Activated naive CD4-positive, alpha-beta T cell treated with anti-CD3 and anti-CD28 coated beads, Interleukin-2, amount 50 U/mL, for 16 hours (primary cell): ENCODE measurements around the gene SLC24A5.

ENCODE experiments used
- DNase-seq: peaks from one replicate; pipeline ENCODE4 v3.0.0-alpha.2; 2020

The SLC24A5 gene

DNA sequence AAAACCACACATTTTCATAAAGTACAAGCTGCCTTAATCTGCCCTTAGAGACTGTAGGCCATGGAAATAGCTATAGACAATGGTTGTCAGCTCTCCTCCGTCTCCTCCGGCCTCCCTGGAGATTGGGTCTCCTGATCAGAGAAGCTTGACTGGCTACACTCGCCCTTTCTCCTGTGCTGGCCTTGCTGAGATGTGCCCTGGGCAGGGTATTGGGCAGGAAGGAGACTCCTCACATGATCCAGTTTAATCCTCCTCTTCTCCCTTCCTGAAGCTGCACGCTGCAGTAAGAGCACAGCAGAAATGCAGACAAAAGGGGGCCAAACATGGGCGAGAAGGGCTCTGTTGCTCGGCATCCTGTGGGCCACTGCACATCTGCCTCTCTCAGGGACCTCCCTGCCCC is at the start of gene SLC24A5:
Gene SLC24A5, plus strand, starts transcription at position 246 of the 400 bp plus-strand sequence. Its CDS starts 55 bp downstream, at position 301.
- no peak for DNase-seq

DNA sequence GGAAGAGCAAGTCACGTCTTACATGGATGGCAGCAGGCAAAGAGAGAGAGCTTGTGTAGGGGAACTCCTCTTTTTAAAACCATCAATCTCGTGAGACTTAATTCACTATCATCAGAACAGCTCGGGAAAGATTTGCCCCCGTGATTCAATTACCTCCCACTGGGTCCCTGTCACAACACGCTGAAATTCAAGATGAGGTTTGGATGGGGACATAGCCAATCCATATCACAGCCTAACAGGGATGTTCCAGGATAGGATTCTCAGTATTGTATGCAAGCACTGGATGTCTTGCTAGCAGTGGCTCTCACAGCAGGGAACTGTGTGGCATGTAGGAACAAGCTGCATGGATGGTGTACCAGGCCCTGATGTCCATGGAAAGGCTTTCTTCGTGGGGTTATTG is 47.8 kb upstream of the SLC24A5 start:
- DNase-seq: no peak

DNA sequence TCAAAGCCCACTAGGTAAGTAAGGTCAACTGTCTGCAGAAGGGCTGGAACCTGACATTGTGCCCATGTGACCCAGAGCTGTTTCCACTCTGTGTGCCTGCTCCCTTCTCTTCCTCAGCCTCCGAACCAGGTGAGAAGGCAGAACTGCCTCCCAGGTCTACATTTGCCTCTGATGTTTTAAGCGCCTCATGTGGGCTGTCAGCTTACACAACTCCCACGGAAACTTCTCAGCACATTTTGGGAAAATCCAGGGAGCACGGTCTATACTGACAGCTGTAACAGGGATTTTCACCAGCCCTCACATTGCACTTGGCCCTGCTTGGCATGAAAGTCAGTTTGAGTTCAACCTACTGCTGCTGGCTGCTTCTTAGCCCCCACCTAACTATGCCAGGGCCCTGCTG is 46.9 kb upstream of the SLC24A5 start:
- no peak for DNase-seq

DNA sequence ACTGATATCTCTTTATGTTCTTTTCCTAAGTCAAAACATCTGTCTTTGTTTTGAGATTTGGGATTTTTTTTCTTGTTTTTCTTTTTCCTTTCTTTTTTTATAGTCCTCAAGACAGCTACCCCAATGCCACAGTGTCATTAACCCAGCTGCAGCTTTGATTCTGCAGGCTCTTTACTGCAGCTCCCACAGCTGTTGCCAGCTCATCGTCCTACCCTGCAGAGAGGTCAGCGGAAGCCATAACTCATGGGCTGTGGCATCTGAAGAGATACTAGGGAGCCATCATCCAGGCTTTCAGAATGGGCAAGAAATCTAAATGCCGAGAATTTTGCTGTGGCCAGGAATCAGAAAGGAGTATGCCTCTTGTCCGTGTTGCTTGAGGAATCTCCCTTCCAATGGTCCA is 44.3 kb upstream of the SLC24A5 start:
- DNase-seq: no peak

DNA sequence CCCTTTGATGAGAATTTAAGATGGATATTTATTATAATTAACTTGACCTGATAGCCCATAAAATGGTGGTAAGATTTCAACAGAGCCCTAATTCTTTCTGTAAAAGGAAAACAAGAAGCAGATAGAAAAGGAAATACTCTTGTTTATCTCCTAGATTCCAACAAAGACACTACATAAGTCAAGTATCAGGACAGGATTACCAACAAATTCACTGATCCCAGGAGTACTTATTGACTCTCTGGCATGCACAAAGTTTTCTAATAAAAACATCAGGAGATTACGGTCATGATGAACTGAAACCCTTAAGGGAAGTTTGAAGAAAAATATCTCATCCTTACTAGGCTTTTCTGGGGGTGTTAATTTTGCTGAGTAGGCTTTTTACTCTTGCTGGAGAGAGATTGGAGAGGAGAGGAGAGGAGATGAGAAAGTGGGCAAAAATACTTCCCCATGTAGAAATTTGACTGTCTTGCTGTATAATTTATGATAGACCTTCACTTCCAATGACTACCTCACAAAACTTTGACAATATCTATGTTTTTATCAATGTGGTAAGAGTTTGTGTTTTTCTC is 43.1 kb upstream of the SLC24A5 start:
- DNase-seq: no peak

DNA sequence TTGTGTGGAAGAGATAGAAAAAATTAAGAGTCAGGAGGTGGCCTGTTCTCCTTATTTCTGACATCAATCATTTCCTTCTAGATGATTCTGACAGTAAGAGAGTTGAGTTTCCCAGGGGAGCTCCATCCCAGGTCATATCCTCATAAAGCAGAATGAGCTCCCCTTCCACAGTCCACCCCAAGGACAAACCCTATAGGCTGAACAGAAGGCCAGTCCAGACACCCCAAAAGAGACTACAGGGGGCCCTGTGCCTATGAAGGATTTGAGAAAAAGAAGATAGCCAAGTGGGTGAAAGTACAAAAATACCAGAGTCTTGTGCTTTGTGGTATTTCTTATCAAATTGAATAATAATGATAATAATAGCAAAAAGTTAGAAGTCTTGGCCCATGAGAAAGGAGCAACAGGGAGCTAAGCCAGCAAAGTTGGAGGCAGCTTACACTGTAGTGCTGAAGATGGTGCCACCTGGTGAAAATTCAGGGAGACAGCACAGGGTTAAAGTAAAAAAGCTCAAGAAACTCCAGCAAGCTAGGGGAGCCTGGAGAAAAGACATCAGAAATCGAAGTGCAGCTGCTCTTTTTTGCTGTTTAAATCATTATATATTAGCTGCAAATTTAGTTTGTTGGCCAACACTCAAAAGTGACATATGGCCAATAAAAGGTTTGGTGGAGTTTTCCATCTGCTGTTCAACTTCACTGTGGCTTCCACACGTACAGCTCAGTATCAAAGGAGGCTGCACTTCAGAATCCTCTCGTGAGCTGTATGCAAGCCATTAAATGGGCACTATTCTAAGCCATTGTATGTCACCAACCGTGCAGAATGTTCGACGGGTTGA is 35.8 kb upstream of the SLC24A5 start:
- no peak for DNase-seq

DNA sequence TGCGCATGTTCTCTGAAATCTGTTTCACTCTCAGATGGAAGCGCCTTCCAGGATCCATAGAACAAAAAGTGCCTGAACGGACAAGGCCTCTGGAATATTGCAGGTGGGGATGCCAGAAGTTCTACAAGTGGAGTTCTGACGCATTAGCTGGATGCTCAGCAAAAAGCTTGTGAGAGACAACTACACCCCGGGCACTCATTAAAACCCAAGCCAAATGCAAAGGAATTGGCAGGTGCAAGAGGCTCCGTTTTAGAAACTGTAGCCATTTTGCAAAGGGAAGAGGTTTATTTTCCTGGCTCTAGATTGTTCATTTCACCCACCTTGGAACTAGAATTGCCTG is 35.2 kb upstream of the SLC24A5 start:
- no peak for DNase-seq

DNA sequence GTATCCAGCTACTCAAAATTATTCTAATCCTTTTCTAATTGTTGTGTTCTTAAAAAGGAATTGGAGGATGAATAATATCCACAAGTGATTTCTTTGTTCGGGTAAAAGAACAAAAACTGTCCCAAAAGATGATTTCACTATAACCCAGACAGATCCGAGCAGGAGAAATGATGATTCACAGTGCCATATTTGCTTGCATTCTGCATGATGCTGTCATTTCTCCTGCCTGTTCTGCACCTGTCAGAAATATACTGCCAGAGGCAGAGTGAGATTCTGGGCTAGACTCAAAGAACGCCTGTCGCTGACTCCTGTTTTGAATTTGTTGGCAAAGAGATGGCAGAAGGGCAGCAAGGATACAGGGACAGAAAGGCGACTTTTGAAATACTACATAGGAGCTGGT is 34.7 kb upstream of the SLC24A5 start:
- no peak for DNase-seq

DNA sequence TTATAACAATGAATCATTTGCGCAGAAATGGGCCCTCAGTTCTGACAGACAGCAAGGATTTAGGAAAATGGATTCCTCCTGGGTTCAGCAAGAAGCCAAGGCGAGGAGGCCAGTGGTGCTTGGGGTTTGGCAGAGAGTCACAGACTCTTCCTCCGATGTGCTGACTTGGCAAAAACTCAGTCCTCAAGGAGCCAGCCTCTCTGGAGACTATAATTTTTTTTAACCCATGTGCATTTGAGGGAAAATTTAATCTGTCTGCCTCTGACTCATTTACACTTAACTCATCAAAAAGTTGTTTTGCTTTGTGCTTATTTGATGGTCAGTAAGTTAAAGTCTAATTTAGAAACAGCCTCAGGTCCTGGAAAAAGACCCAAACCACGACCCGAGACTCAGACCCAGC is 34.2 kb upstream of the SLC24A5 start:
- no peak for DNase-seq

DNA sequence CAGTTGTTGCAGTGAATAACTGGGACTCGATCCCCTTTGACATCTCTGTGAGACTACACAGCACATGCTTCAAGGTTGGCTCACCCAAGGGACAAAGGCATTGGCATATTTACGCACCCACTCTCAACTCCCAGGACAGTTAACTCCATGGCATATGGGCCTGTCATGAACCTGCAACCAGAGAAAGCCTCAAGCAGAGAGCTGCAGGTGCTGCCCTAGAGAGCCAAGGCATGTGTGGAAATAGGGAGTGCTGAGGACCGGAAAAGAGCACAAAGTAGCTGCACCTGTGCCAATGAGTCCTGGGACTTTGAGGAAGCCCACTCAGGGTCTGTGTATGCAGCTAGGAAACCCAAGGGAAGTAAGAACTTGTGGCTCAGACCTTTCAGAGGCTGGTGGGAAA is 32.9 kb upstream of the SLC24A5 start:
- no peak for DNase-seq

DNA sequence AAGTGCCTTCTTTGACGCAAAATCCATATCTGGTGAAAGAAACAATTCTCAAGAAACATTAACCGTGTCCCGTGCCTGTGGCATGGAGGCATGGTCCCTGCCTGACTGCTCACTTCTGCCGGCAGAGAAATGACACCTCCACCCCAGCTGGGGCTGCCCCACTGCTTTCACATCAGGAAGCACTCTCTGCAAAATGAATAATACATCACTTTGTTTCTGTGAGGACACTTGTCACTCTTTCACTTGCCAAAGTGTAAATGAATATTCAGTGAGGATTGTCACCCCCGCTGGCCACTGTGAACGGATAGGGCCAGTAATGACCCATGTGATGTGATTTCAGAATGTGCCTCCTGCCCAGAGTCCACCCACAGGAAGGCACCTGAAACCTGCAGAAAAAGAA is 31.1 kb upstream of the SLC24A5 start:
- DNase-seq: no peak

DNA sequence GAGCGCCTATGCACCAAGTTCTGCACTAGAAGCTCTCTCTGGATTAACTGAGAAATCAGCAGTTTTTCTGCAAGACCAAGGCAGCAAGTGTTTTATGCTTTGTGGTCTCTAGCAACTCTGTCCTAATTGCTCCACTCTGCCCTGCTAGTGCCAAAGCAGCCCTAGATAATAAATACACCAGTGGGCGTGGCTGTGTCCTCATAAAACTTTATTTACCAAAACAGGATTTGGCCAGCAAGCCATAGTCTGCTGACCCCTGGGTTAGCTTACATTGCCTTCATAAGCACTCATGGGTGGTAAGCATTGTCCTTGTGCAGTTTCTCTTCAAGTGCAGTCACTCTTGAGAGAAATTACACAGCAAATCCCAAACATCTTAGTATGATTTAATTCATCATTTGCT is 30.7 kb upstream of the SLC24A5 start:
- DNase-seq: no peak

DNA sequence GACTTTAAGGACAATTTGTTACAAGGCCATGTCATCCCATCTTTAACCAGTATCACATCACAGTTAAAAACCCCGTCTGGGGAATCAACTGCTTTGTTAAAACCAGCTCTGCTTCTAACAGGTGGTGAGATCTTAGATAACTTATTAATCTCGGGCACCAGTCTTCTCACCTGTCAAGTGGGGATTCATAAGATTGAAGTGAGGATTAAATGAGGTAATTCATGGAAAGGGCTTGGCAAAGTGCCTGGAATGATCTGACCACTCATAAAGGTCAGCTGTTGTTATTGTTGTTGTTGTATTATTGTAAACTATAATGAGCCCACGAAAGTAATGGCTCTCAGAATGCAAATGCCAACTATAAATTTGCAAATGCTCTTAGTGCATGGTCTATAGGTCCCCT is 30.1 kb upstream of the SLC24A5 start:
- DNase-seq: no peak

DNA sequence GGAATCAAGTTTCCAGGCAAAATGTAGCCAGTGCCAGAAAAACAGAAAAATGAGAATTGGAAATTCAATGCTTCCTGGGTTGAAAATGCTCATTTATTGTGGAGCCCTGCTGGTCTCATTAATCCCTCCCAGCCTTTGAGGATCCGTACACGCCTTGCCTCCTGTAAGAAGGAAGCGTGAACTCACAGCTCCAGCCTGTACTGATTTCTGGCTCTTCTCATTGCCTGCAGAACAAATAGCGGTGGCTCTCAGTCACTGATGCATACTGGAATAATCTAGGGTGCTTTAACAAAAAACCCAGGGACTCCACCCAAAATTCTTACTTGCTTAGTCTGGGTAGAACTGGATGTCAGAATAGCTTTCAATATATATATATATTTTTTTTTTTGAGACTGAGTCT is 29.3 kb upstream of the SLC24A5 start:
- no peak for DNase-seq

DNA sequence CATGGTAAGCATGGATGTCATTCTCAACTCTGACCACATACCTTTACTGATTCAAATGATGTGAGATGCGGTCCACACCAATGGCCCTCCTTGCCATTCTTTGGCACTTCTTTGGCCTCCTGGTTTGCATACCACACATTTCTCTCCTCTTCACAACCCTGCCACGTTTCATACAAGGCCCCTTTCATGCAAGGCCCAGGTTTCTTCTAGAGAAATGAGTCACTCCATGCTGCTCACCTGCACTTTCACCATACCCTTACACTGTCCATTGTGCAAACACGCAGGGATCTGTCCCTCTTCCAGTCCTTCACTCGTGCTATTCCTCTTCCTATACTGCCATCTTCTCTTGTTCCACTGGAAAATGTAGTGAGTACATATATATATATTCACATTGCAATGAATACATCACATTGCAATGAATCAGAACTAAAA is 24.4 kb upstream of the SLC24A5 start:
- DNase-seq: no peak

DNA sequence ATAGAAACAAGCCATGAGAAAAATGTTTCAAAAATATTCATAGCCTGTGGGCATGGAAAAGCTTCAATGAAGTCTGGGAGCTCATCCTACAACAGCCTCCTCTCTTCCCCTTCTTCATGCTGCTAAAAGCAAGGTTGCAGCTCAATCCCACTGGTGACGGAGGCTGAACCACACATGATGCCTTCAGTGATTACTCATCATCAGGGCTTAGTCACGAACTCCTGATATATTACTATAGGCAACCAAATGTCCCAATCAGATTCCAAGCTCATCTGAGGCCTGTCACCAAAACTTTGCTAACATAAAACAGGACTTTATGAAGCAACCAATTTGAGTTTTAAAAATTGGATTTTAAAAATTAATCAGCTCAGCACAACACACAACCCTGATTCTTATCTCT is 24.0 kb upstream of the SLC24A5 start:
- DNase-seq: no peak

DNA sequence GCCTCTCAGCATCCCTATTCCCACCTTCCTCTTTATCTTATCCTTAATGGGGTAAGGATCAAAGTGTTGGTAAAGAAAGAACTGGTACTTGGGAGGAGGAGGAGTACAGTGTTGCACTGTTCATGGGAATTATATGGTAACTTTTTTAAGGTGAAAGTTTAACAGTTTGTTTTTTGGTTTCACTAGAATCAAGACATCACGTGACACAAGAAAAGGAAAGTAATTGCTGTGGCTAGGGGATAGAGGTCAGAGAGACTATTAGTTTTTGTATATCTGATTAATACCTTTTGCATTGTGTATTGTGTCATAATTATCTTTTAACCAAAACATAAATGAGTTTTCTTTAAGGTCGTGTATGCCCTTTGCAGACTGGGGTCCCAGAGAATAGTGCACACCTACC is 23.5 kb upstream of the SLC24A5 start:
- DNase-seq: no peak

DNA sequence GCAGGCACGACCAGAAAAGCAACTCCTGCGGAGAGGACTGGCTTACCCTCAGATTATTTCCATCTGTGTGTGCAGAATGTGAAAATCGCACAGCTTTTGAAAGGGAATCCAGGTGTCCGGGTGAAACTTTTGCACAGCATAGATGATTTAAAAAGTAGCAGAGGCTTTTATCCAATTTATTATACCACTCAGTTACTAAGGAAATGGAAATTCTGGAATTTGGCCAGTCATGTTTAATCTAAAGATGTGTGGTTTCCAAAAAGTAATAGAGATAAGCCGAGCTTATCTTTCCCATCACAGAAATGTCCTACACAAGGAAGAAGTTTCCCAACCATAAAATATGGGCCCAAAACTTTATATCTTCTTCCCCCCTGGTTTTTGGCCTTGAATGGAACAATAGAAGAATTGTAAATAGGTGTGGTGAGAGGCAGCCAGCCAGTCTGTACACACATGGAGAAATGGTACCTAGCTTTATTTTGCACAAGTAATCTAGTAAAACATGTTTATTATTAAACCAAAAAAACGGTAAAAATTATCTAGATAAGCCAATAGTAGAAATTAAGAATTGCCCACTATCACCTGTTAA is 19.3 kb upstream of the SLC24A5 start:
- DNase-seq: no peak

DNA sequence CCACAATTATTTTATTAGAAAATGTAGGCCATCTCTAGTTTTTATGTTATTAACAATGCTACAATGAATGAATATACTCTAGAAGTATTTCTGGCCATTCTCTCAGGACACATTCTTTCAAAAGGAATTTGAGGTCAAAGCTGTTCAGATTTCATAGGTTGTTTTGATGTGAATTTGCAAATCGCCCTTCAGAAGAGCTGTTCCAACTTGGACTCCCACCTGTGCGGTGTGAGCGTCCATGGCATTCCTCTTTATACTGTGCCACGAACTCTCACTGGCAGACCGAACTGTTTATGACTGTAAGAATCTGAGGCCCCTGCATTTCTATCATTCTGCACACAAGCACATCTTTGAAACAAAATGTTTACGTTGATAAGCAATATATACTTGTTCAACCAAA is 18.6 kb upstream of the SLC24A5 start:
- DNase-seq: no peak

DNA sequence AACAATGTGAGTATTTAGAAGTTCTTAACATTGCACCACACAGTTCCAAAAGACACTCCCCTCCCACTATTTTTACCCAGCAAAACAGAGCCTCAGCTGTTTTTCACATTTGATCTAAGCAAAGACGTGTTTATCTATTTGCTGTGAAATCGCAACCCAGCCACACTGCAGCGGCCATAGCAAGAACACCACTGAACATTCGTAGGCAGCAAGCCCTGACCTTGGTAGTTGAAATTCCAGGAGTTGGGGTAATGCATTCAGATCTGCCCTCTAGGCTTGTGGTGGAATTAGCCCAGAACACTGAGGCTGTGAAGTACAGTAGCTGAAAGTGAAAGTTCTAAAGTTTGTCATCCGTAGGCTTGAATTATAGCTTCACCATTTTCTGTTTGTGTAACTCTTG is 17.1 kb upstream of the SLC24A5 start:
- DNase-seq: no peak

DNA sequence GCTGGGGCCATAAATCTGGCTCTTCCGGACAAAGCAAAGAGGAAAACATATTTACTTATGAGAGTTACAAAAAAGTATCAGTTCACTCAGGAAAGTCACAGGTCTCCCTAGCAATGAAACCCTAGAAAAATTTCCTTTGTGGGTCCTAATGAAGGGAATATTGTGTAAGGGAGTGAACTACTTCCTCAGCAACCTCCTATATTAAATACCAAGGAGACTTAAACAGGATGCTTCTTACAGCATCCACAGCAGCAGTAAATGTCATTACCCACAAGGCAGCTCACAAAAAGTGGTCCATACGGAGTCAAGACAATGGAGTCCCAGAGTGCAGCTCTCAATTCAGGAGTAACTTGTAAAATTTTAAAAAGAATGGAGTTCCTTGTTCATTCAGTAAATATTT is 14.9 kb upstream of the SLC24A5 start:
- no peak for DNase-seq

DNA sequence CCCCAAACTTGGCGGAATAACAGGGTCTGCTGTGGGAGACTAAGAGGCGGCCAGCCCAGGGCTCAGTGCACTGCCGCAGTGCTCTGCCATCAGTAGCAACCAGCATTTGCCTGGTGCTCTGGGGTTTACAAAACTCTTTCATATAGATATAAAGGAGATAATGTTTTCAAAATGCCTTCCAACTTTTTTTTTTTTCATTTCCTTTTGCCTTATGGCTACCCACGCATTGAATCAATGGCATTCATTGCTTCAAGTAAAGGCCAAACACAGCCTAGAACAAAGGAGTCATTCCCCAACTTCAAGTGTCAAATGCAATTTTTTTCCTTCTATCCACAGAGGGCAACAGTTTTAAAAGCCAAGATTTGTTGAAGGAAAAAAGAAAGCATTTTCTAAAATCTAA is 11.6 kb upstream of the SLC24A5 start:
- no peak for DNase-seq

DNA sequence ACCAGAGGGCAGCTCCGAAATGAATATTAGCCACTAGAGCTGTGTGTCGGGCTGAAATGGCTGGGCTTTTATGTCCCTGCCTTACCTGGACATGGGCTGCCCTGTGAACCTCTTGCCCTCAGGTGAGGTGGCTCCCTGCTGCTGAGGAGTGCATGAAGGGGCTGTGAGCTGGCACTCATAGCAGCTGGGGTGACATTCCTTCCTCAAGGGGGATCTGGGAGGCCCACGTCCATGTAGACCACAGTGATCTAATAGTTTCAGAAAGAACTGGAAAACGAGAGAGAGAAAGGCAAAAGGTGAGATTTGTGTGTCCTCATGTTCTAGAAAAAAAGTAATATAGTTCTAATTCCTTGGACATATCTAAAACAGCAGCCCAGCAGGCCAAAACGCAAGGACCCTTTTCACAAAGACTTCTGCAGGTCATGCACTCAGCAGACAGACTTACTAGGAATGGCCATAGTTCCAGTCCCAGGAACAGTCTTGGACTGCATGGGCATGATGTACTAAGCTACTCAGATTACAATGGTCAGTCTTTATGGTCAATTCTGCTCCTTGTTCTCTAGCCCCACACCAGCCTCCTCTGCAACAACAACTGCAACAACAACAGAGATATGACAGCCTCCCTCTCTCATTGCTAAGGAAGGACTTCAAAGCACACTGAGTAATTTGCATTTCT is 10.8 kb upstream of the SLC24A5 start:
- no peak for DNase-seq

DNA sequence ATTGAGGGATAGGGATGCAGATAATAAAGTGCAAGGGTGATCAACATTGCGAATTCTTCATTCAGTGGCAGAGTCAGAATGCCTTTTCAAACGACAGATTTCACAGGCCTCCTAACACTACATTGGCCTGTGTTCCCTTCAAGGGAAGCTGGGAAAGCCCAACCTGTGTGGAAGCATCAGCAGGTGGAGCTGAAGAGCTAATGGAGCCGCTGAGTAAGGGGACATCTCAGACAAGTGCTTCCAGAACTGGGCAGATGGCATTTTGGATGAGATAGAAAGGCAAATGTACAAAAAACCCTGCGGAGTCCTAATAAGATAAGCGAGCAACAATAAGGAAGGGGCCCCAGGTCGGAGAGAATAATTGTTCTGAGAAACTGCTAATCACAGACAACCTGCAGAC is 8.5 kb upstream of the SLC24A5 start:
- no peak for DNase-seq
